ENCODE data around the gene ANKS6. TPM values are rescaled to one million over a fixed set of nuclear protein-coding genes. Genes with fewer than 3 reads are reported as not detected.

Gene ANKS6
- total RNA-seq, 1 donor from 2014 or later = 16.0 TPM

GRCh38 chr9:98771209-98771874 lies 25.0 kb downstream of the ANKS6 start:
- Histone ChIP-seq H3K36me3 (no peaks in the 10 kb centered on the region), H3K4me3 (no peak overlapping the region), H3K27me3 (no peaks in the 10 kb centered on the region), H3F3A (ENCODE audit: low read depth) (no peaks in the 10 kb centered on the region), H3K9me3 (ENCODE audit: low read depth) (no peaks in the 10 kb centered on the region), H4K20me1 (ENCODE audit: low read depth) (peaks cover 4% of the 10 kb centered on the region), H3K9ac (no peak overlapping the region), H3K4me1 (no peaks in the 10 kb centered on the region), H3K79me2 (ENCODE audit: low read depth) (no peaks in the 10 kb centered on the region), H2AFZ (replicated peaks) (no peak overlapping the region), H3K27ac (no peak overlapping the region), H3K4me2 (no peak overlapping the region)
- no peaks in the 10 kb centered on the region for H3K9me3 Mint-ChIP-seq
- H3K4me3 Mint-ChIP-seq = no peak overlapping the region
- H3K27me3 Mint-ChIP-seq (ENCODE audit: insufficient read depth, low read depth) = peaks cover 4% of the 10 kb centered on the region
- no peak overlapping the region for H3K27ac Mint-ChIP-seq
- no peak for DNase-seq (ENCODE audit: low spot score)
- peaks cover 40% of the 10 kb centered on the region for H3K36me3 Mint-ChIP-seq
- no peak for TF ChIP-seq EZH2 (IDR thresholded peaks at IDR 0.05)
- TF ChIP-seq EZH2phosphoT487 (IDR thresholded peaks at IDR 0.05) = no peak
- no peak for TF ChIP-seq CTCF (IDR thresholded peaks at IDR 0.05)
- H3K4me1 Mint-ChIP-seq = no peaks in the 10 kb centered on the region

GRCh38 chr9:98770717-98771116 lies 25.6 kb downstream of the ANKS6 start:
- Histone ChIP-seq H3K9ac (no peak overlapping the region), H3K27ac (no peak overlapping the region), H3K9me3 (ENCODE audit: low read depth) (no peaks in the 10 kb centered on the region), H3K4me2 (no peak overlapping the region), H3K36me3 (no peaks in the 10 kb centered on the region), H2AFZ (replicated peaks) (no peak overlapping the region), H3K27me3 (no peaks in the 10 kb centered on the region), H3K79me2 (ENCODE audit: low read depth) (no peaks in the 10 kb centered on the region), H3K4me1 (no peaks in the 10 kb centered on the region), H4K20me1 (ENCODE audit: low read depth) (peaks cover 4% of the 10 kb centered on the region), H3F3A (ENCODE audit: low read depth) (no peaks in the 10 kb centered on the region), H3K4me3 (no peak overlapping the region)
- no peaks in the 10 kb centered on the region for H3K4me1 Mint-ChIP-seq
- TF ChIP-seq EZH2phosphoT487 (IDR thresholded peaks at IDR 0.05) (no peak), CTCF (IDR thresholded peaks at IDR 0.05) (no peak), EZH2 (IDR thresholded peaks at IDR 0.05) (no peak)
- no peaks in the 10 kb centered on the region for H3K9me3 Mint-ChIP-seq
- no peak overlapping the region for H3K27ac Mint-ChIP-seq
- H3K27me3 Mint-ChIP-seq (ENCODE audit: insufficient read depth, low read depth) = peaks cover 4% of the 10 kb centered on the region
- peaks cover 40% of the 10 kb centered on the region for H3K36me3 Mint-ChIP-seq
- no peak for DNase-seq (ENCODE audit: low spot score)
- H3K4me3 Mint-ChIP-seq = no peak overlapping the region

GRCh38 chr9:98768344-98768743 lies 28.0 kb downstream of the ANKS6 start:
- Histone ChIP-seq H3K9me3 (ENCODE audit: low read depth) (no peaks in the 10 kb centered on the region), H4K20me1 (ENCODE audit: low read depth) (no peaks in the 10 kb centered on the region), H3K4me2 (no peak overlapping the region), H3K79me2 (ENCODE audit: low read depth) (no peaks in the 10 kb centered on the region), H3F3A (ENCODE audit: low read depth) (no peaks in the 10 kb centered on the region), H3K4me1 (no peaks in the 10 kb centered on the region), H3K27me3 (no peaks in the 10 kb centered on the region), H2AFZ (replicated peaks) (no peak overlapping the region), H3K36me3 (no peaks in the 10 kb centered on the region), H3K9ac (no peak overlapping the region), H3K4me3 (no peak overlapping the region), H3K27ac (no peak overlapping the region)
- Mint-ChIP-seq H3K4me1 (no peaks in the 10 kb centered on the region), H3K36me3 (peaks cover 48% of the 10 kb centered on the region), H3K9me3 (no peaks in the 10 kb centered on the region), H3K27ac (no peak overlapping the region), H3K27me3 (ENCODE audit: insufficient read depth, low read depth) (peaks cover 4% of the 10 kb centered on the region), H3K4me3 (no peak overlapping the region)
- TF ChIP-seq EZH2phosphoT487 (IDR thresholded peaks at IDR 0.05) (no peak), CTCF (IDR thresholded peaks at IDR 0.05) (no peak), EZH2 (IDR thresholded peaks at IDR 0.05) (no peak)
- DNase-seq (ENCODE audit: low spot score) = no peak
